HepG2 (cell line): Measurements from ENCODE around the gene NEDD4. TPM values are rescaled to one million over a fixed set of nuclear protein-coding genes. Genes with fewer than 3 reads are reported as not detected.

ENCODE experiments used
- CEBPB ChIP-seq: IDR thresholded peaks from 2 replicates; pipeline ENCODE4 v1.6.1; 2011; ENCODE audit warnings: low read depth, low read length, improper control_type of control experiment, borderline replicate concordance
- CHD2 ChIP-seq: IDR thresholded peaks from 2 replicates; pipeline ENCODE4 v1.6.1; 2011; ENCODE audit warnings: low read depth, low read length, improper control_type of control experiment
- DDIT3 ChIP-seq: sonication (generic); formaldehyde crosslinking; IDR thresholded peaks from 2 replicates; pipeline ENCODE4 v1.4.0; 2020; ENCODE audit warnings: mild to moderate bottlenecking, missing genetic modification reagents
- DMAP1 ChIP-seq: IDR thresholded peaks from 2 replicates; pipeline ENCODE4 v1.6.1; 2016
- EP300 ChIP-seq, 3 experiments: sonication (generic) in 1 of 3; formaldehyde crosslinking in 1 of 3; IDR thresholded peaks; 2 replicates each; pipeline versions ENCODE4 v1.5.1 to v1.6.1; 2011 to 2020; ENCODE audit warnings: low read depth in 2 of 3, low read length in 2 of 3, borderline replicate concordance in 1 of 3, improper control_type of control experiment in 1 of 3, mild to moderate bottlenecking in 1 of 3, missing genetic modification reagents in 1 of 3, moderate library complexity in 1 of 3
- ESRRA ChIP-seq: sonication (generic); formaldehyde crosslinking; IDR thresholded peaks from 2 replicates; pipeline ENCODE4 v1.5.1; 2020; ENCODE audit warnings: mild to moderate bottlenecking, low read depth, missing genetic modification reagents
- GATA4 ChIP-seq: sonication (generic); IDR thresholded peaks from 2 replicates; pipeline ENCODE4 v1.6.1; 2016; ENCODE audit warnings: antibody characterized with exemption, low read depth, borderline replicate concordance
- KAT7 ChIP-seq: IDR thresholded peaks from 2 replicates; pipeline ENCODE4 v1.6.1; 2018; ENCODE audit warnings: borderline replicate concordance, missing compliant biosample characterization
- MED1 ChIP-seq: sonication (generic); formaldehyde crosslinking; IDR thresholded peaks from 2 replicates; pipeline ENCODE4 v1.4.0; 2020; ENCODE audit warnings: missing genetic modification reagents
- MYC ChIP-seq: sonication (generic); formaldehyde crosslinking; IDR thresholded peaks from 2 replicates; pipeline ENCODE4 v1.9.0; 2021; ENCODE audit warnings: missing genetic modification reagents, borderline replicate concordance
- RFX3 ChIP-seq: IDR thresholded peaks from 2 replicates; pipeline ENCODE4 v1.6.1; 2016; ENCODE audit warnings: missing biosample characterization, missing genetic modification reagents
- RORA ChIP-seq: sonication (generic); formaldehyde crosslinking; IDR thresholded peaks from 2 replicates; pipeline ENCODE4 v1.5.0; 2020; ENCODE audit warnings: mild to moderate bottlenecking, missing genetic modification reagents, moderate library complexity
- THYN1 ChIP-seq: sonication (generic); formaldehyde crosslinking; IDR thresholded peaks from 2 replicates; pipeline ENCODE4 v1.8.1; 2023; ENCODE audit warnings: low read depth, mild to moderate bottlenecking, moderate library complexity, missing genetic modification reagents, borderline replicate concordance
- ZBTB7A ChIP-seq: sonication (generic); formaldehyde crosslinking; IDR thresholded peaks from 2 replicates; pipeline ENCODE4 v1.8.0; 2022; ENCODE audit warnings: mild to moderate bottlenecking, missing genetic modification reagents
- ZNF121 ChIP-seq: sonication (generic); formaldehyde crosslinking; IDR thresholded peaks from 2 replicates; pipeline ENCODE4 v1.5.0; 2020; ENCODE audit warnings: mild to moderate bottlenecking, missing genetic modification reagents
- ZNF407 ChIP-seq: sonication (generic); formaldehyde crosslinking; IDR thresholded peaks from one replicate; pipeline ENCODE4 v1.5.1; 2020; ENCODE audit warnings: mild to moderate bottlenecking, missing genetic modification reagents; ENCODE audit errors: not compliant biosample characterization
- ZNF564 ChIP-seq: sonication (generic); formaldehyde crosslinking; IDR thresholded peaks from 2 replicates; pipeline ENCODE4 v1.8.1; 2023; ENCODE audit warnings: mild to moderate bottlenecking, missing genetic modification reagents
- ZNF614 ChIP-seq: IDR thresholded peaks from 2 replicates; pipeline ENCODE4 v1.6.1; 2018; ENCODE audit warnings: missing biosample characterization, missing genetic modification reagents, inconsistent platforms, borderline replicate concordance
- polyA plus RNA-seq, 8 experiments: library from polyadenylated mRNA; depleted of rRNA in 3 of 8; stranded (reverse) in 7 of 8; unstranded in 1 of 8; fragments of >200 nt; fragmentation: Illumina TruSeq in 4 of 8; extraction: Trizol in 4 of 8; gene quantifications; 2 replicates each; pipeline versions ENCODE4 v1.2.1 to v1.2.3, GENCODE V29; 2011 to 2016; ENCODE audit warnings: low read depth in 4 of 8, missing spikeins in 1 of 8, mixed read lengths in 1 of 8; ENCODE audit not compliant: insufficient read depth in 1 of 8
- total RNA-seq, 5 experiments: library from RNA; depleted of rRNA; stranded (reverse); fragments of >200 nt; fragmentation: Illumina TruSeq; extraction: Trizol; gene quantifications; 2 replicates each; pipeline ENCODE4 v1.2.3, GENCODE V29; 2016; ENCODE audit warnings: low read depth in 1 of 5

The NEDD4 gene
- total and polyA plus RNA-seq, 2 of the 13 experiments (the other 11 are each of a cell fraction or from before 2014, with no cell fraction given): 10.4 to 13.0 TPM

GRCh38 chr15:56040081-56041035 lies 46.9 kb upstream of the NEDD4 start (continued):
- TF ChIP-seq ZNF407 (no peak), RFX3 (CRISPR knock-in tag) (no peak), CHD2 (no peak), EP300 (IDR thresholded peaks at IDR 0.05; ENCODE audit: low read depth in 2 of 2, low read length in 2 of 2) (peak; percentile 56 to 83; a peak in 3 of 4 replicates), EP300 (CRISPR knock-in tag; IDR thresholded peaks at IDR 0.05; ENCODE audit: borderline replicate concordance) (peak; percentile 94), ZNF564 (CRISPR knock-in tag) (no peak), ZNF614 (0 out of 2 replicates have a peak, but pooled peaks have one; percentile 32), MYC (CRISPR knock-in tag) (no peak), CEBPB (peak; percentile 94), ZNF121 (no peak), ZBTB7A (CRISPR knock-in tag) (peak; percentile 58; the same call in 1 of the 2 replicates), RORA (CRISPR knock-in tag) (no peak), THYN1 (CRISPR knock-in tag) (no peak), GATA4 (no peak), DMAP1 (CRISPR knock-in tag) (peak; percentile 60), ESRRA (CRISPR knock-in tag) (no peak), MED1 (CRISPR knock-in tag) (peak; percentile 90), DDIT3 (no peak), KAT7 (CRISPR knock-in tag) (no peak)
